T-cell (primary cell): ENCODE data around the gene SMIM15. TPM values are rescaled to one million over a fixed set of nuclear protein-coding genes. Genes with fewer than 3 reads are reported as not detected.

Source experiments
- ATAC-seq, 4 experiments: fragments of 200-7000 bp in 3 of 4; fragments of 150-1000 bp in 1 of 4; cut with Tn5 transposase; replicated peaks in 1 of 4; 1 replicate in 3 of 4; 2 replicates in 1 of 4; pipeline ENCODE4 v1.10.0; 2021; ENCODE audit warnings: moderate library complexity in 3 of 4, mild to moderate bottlenecking in 2 of 4, moderate number of reproducible peaks in 1 of 4
- CTCF ChIA-PET, 2 donors: fragments of 300-600 bp; sonication (Branson Sonifier 250); formaldehyde crosslinking; loops; one replicate each; lab custom pipeline; 2022; ENCODE audit warnings: antibody characterized with exemption in 2 of 2; lab: Charles Lee
- POLR2A ChIA-PET, 2 donors: fragments of 300-600 bp; sonication (Branson Sonifier 250); formaldehyde crosslinking; loops; one replicate each; lab custom pipeline; 2022; ENCODE audit warnings: antibody characterized with exemption in 2 of 2; lab: Charles Lee
- DNase-seq, 35 experiments: peaks; one replicate each; pipeline versions ENCODE4 v3.0.0 to v3.0.0-alpha.2; 2013 to 2023
- H3K27ac ChIP-seq: one replicate; pipeline ENCODE4 v1.5.1; 2013; ENCODE audit warnings: low read length
- H3K27me3 ChIP-seq, 2 experiments: replicated peaks in 1 of 2; 1 replicate in 1 of 2; 2 replicates in 1 of 2; pipeline versions ENCODE4 v1.6.1 to v1.7.0; 2013; ENCODE audit warnings: low read length in 1 of 2, mixed read lengths in 1 of 2; ENCODE audit not compliant: control insufficient read depth in 2 of 2, insufficient read depth in 2 of 2; ENCODE audit errors: extremely low read depth in 1 of 2
- H3K36me3 ChIP-seq, 2 donors: 1 replicate in 1 of 2; 2 replicates in 1 of 2; pipeline versions ENCODE4 v1.6.1 to v1.7.0; 2013; ENCODE audit warnings: low read length in 1 of 2; ENCODE audit not compliant: control insufficient read depth in 2 of 2, insufficient read depth in 1 of 2; ENCODE audit errors: extremely low read depth in 1 of 2
- H3K4me1 ChIP-seq, 2 experiments: 1 replicate in 1 of 2; 2 replicates in 1 of 2; pipeline versions ENCODE4 v1.6.1 to v1.7.0; 2013; ENCODE audit warnings: low read length in 2 of 2, mixed read lengths in 1 of 2; ENCODE audit not compliant: insufficient read depth in 2 of 2, control insufficient read depth in 1 of 2; ENCODE audit errors: extremely low read depth in 1 of 2
- H3K4me3 ChIP-seq, 2 donors: 1 replicate in 1 of 2; 2 replicates in 1 of 2; pipeline versions ENCODE4 v1.5.1 to v1.7.0; 2013; ENCODE audit warnings: mild to moderate bottlenecking in 2 of 2, low read length in 1 of 2, moderate library complexity in 1 of 2; ENCODE audit not compliant: control insufficient read depth in 1 of 2; ENCODE audit errors: extremely low read depth in 1 of 2
- H3K9me3 ChIP-seq: 2 replicates; pipeline ENCODE4 v1.7.0; 2013
- H3K27ac Mint-ChIP-seq, 2 donors: one replicate each; pipeline ENCODE4 v1.8.0; 2020 to 2021; ENCODE audit warnings: mild to moderate bottlenecking in 2 of 2, mixed read lengths in 2 of 2
- H3K27me3 Mint-ChIP-seq, 2 donors: one replicate each; pipeline ENCODE4 v1.8.0; 2021 to 2022; ENCODE audit warnings: mixed read lengths in 2 of 2
- H3K36me3 Mint-ChIP-seq: one replicate; pipeline ENCODE4 v1.8.0; 2021; ENCODE audit warnings: mixed read lengths
- H3K4me1 Mint-ChIP-seq, 3 donors: one replicate each; pipeline ENCODE4 v1.8.0; 2020 to 2022; ENCODE audit warnings: mixed read lengths in 3 of 3, mild to moderate bottlenecking in 1 of 3
- H3K4me3 Mint-ChIP-seq, 3 donors: one replicate each; pipeline ENCODE4 v1.8.0; 2020 to 2022; ENCODE audit warnings: mild to moderate bottlenecking in 3 of 3, mixed read lengths in 3 of 3, moderate library complexity in 3 of 3
- H3K9me3 Mint-ChIP-seq, 3 donors: one replicate each; pipeline ENCODE4 v1.8.0; 2020 to 2022; ENCODE audit warnings: mixed read lengths in 3 of 3
- WGBS: methylation state at CpG from one replicate; pipeline ENCODE4 v1.1.5; 2013; ENCODE audit warnings: missing lambda C conversion rate; ENCODE audit not compliant: insufficient coverage; 5-methylcytosine and 5-hydroxymethylcytosine counted together
- total RNA-seq, 35 experiments: library from RNA in 6 of 35; stranded (reverse) in 6 of 35; fragments of 120-200 nt in 1 of 35; gene quantifications; one replicate each; pipeline versions ENCODE4 v1.2.1 to v1.2.4 and lab custom pipeline; 2013 to 2026

The SMIM15 gene
- total RNA-seq, 5 donors from 2014 or later (not counting 1 experiment from before 2014, with no cell fraction given), result 18.0 to 34.8 (median 33.8) TPM

GRCh38 chr5:61119066-61119465 is 43.2 kb downstream of the SMIM15 start:
- H3K4me1 Mint-ChIP-seq, result peaks cover 0 to 2% (median 0%) of the 10 kb centered on the region in 3 donors
- no peak overlapping the region for H3K27ac ChIP-seq
- peaks cover 2 to 6% (median 5%) of the 10 kb centered on the region in 3 donors for H3K9me3 Mint-ChIP-seq
- H3K4me3 Mint-ChIP-seq, result no peak overlapping the region
- POLR2A ChIA-PET, result no interaction called here
- WGBS, result no CpG with 5 or more reads among the region's 1 CpG
- CTCF ChIA-PET, result no interaction called here
- H3K27me3 ChIP-seq, result no peaks in the 10 kb centered on the region
- peaks cover 26% of the 10 kb centered on the region for H3K36me3 Mint-ChIP-seq
- no peak for ATAC-seq
- no peaks in the 10 kb centered on the region for H3K9me3 ChIP-seq
- no peaks in the 10 kb centered on the region for H3K4me1 ChIP-seq
- no peaks in the 10 kb centered on the region for H3K27me3 Mint-ChIP-seq
- H3K4me3 ChIP-seq, result no peak overlapping the region
- no peak overlapping the region for H3K27ac Mint-ChIP-seq
- DNase-seq, result no peak
- no peaks in the 10 kb centered on the region for H3K36me3 ChIP-seq

- H3K27ac ChIP-seq, result no peak overlapping the region
- no peak overlapping the region for H3K4me3 ChIP-seq
- no peak for DNase-seq
- WGBS, result no CpG with 5 or more reads among the region's 3 CpGs
- Mint-ChIP-seq H3K27ac (no peak overlapping the region), H3K27me3 (no peaks in the 10 kb centered on the region), H3K36me3 (peaks cover 34% of the 10 kb centered on the region), H3K4me1 (peaks cover 0 to 4% (median 0%) of the 10 kb centered on the region in 3 donors), H3K9me3 (peaks cover 0 to 23% (median 10%) of the 10 kb centered on the region in 3 donors), H3K4me3 (no peak overlapping the region)
- no peaks in the 10 kb centered on the region for H3K27me3 ChIP-seq
- POLR2A ChIA-PET, result interaction anchor here in 1 of 2 donors (0.5 kb wide), 1 partner anchor 198 kb away, joined by 3 read pairs; no protein-coding TSS in a partner anchor
- ATAC-seq, result no peak
- CTCF ChIA-PET, result no interaction called here
- no peaks in the 10 kb centered on the region for H3K4me1 ChIP-seq
- H3K9me3 ChIP-seq, result no peaks in the 10 kb centered on the region
- no peaks in the 10 kb centered on the region for H3K36me3 ChIP-seq
Observed at GRCh38 chr5:61115968-61116367, 46.3 kb downstream of the SMIM15 start.

GRCh38 chr5:61114441-61114840 is 47.8 kb downstream of the SMIM15 start:
- Histone ChIP-seq H3K36me3 (no peaks in the 10 kb centered on the region), H3K4me3 (no peak overlapping the region), H3K4me1 (no peaks in the 10 kb centered on the region), H3K27ac (no peak overlapping the region), H3K27me3 (no peaks in the 10 kb centered on the region), H3K9me3 (no peaks in the 10 kb centered on the region)
- Mint-ChIP-seq H3K36me3 (peaks cover 47% of the 10 kb centered on the region), H3K27ac (no peak overlapping the region), H3K4me3 (no peak overlapping the region), H3K4me1 (peaks cover 0 to 7% (median 0%) of the 10 kb centered on the region in 3 donors), H3K9me3 (peaks cover 2 to 23% (median 10%) of the 10 kb centered on the region in 3 donors), H3K27me3 (no peaks in the 10 kb centered on the region)
- CTCF ChIA-PET, result interaction anchor here (0.6 to 0.7 kb wide), 2 partner anchors 548 to 566 kb away, joined by 3 read pairs; no protein-coding TSS in a partner anchor
- no peak for DNase-seq
- WGBS, result 71% methylated on average over 1 of the region's 1 CpG
- POLR2A ChIA-PET, result no interaction called here
- no peak for ATAC-seq

Other genes with a start within 250 kb of the SMIM15 start
- gene ERCC8, start 217.4 kb downstream of the SMIM15 start, total RNA-seq, result 10 to 100 TPM in 1 of 5 donors, 1 to 10 TPM in 4; 6.8 to 10.1 (median 7.3) TPM
- gene NDUFAF2, start 217.3 kb downstream of the SMIM15 start, total RNA-seq, result 10 to 100 TPM; 10.8 to 18.4 (median 18.0) TPM
- 10 to 100 TPM in 3 of 5 donors, 1 to 10 TPM in 2; 8.3 to 11.3 (median 10.1) TPM for gene ZSWIM6, start 169.8 kb upstream of the SMIM15 start, total RNA-seq